Mesodermal cell (in vitro differentiated cells): Measurements from ENCODE around the gene PKP4.
"Not testable (repeated sequence)": the region's sequence is repeated elsewhere in the genome, so short reads cannot be mapped to it uniquely, and the experiment has no call there.

Experiments used
- H3K27ac ChIP-seq: 2 replicates; pipeline ENCODE4 v1.7.0; 2013; ENCODE audit warnings: mild to moderate bottlenecking, low read depth, low read length, moderate library complexity; ENCODE audit not compliant: severe bottlenecking
- H3K36me3 ChIP-seq: 2 replicates; pipeline ENCODE4 v1.7.1; 2013; ENCODE audit warnings: mild to moderate bottlenecking, low read length, moderate library complexity; ENCODE audit not compliant: control insufficient read depth, insufficient read depth
- H3K4me1 ChIP-seq: one replicate; pipeline ENCODE4 v1.7.1; 2013; ENCODE audit warnings: mild to moderate bottlenecking, low read length; ENCODE audit not compliant: insufficient read depth, control insufficient read depth, poor library complexity, severe bottlenecking
- H3K4me3 ChIP-seq: 2 replicates; pipeline ENCODE4 v1.7.0; 2013; ENCODE audit warnings: low read length, control low read depth, mild to moderate bottlenecking; ENCODE audit not compliant: insufficient read depth, poor library complexity, severe bottlenecking; ENCODE audit errors: extremely low read depth
- H3K9me3 ChIP-seq: 2 replicates; pipeline ENCODE4 v1.7.1; 2013; ENCODE audit warnings: mild to moderate bottlenecking, low read length, moderate library complexity; ENCODE audit not compliant: control insufficient read depth
- WGBS, 2 experiments: methylation state at CpG; one replicate each; pipeline ENCODE4 v1.1.5; 2013; ENCODE audit warnings: missing lambda C conversion rate in 2 of 2; ENCODE audit not compliant: insufficient coverage in 2 of 2; 5-methylcytosine and 5-hydroxymethylcytosine counted together

Gene PKP4

DNA sequence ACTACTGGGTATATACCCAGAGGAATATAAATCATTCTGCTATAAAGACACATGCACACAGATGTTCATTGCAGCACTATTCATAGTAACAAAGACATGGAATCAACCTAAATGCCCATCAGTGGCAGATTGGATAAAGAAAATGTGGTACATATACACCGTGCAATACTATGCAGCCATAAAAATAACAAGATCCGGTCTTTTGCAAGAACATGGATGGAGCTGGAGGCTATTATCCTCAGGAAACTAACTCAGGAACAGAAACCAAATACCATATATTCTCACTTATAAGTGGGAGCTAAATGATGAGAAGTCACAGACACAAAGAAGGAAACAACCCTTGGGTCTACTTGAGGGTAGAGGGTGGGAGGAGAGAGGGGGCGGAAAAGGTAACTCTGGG lies 16.5 kb downstream of the PKP4 start:
- not testable (repeated sequence) for H3K9me3 ChIP-seq, H3K4me1 ChIP-seq
- WGBS, 2 experiments = 100% methylated on average over 1 of the region's 3 CpGs; no CpG with 5 or more reads in 1 of the 2 experiments

DNA sequence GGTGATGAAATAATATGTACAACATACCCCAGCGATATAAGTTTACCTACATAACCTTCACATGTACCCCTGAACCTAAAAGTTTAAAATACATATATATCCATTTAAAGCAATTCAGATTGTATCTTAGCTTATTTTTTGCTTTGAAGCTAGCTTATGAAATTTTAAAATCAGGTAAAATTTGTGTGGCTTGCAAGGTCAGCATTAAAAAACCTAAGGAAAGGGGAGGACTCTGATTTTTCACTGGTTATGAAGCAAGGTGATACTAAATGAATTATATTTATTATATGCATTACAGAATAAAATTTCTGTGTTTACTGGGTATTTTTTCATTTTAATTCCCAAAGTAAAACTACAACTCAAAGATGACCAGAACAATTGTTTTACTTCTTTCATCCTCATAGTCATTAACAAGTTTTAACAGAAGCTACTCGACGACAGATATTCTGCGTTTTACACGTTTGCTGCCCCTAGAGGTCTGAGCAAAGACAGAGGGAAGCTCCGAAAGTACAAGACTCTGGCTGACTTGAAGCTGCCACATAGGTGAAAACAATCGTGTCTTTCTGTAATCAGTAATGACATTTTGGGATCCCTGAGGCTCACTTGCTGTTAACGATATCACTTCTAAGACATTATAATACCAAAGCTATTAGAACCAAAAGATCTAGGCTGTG lies 17.1 kb downstream of the PKP4 start:
- Histone ChIP-seq H3K4me1 (no peaks in the 10 kb centered on the region), H3K9me3 (no peaks in the 10 kb centered on the region), H3K36me3 (peaks cover 19% of the 10 kb centered on the region), H3K4me3 (no peak overlapping the region), H3K27ac (no peak overlapping the region)
- 60 to 64% methylated on average over 7 of the region's 8 CpGs for WGBS, 2 experiments

More for the DNA sequence above, 16.5 kb downstream of the PKP4 start:
- H3K4me3 ChIP-seq, H3K27ac ChIP-seq: not testable (repeated sequence)
- peaks cover 19% of the 10 kb centered on the region for H3K36me3 ChIP-seq

- H3K27ac ChIP-seq, H3K4me3 ChIP-seq, H3K9me3 ChIP-seq, H3K4me1 ChIP-seq: not testable (repeated sequence)
- peaks cover 19% of the 10 kb centered on the region for H3K36me3 ChIP-seq
- WGBS, 2 experiments = 86 to 90% methylated on average over 1 to 2 of the region's 3 CpGs
Observed at GRCh38 chr2:158474526-158475011, 17.8 kb downstream of the PKP4 start.

DNA sequence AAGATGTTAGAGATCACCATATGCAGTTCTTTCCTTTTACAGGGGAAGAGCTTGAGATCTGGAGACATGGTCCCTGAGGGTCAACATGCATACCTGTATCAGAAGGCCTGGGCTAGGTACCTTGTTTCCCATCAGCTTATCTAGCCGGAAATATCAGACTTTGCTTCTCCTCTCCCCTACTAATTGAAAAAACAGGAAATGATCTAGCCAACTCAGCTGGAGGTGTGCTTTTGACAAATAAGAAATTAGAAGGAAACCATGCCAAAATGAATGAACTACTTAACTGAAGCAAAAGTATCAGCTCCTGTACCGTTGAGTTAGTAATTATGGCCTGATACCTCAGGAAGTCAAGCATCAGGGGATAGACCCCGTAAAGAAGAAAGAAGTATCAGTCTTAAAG lies 20.4 kb downstream of the PKP4 start:
- Histone ChIP-seq H3K36me3 (peaks cover 3% of the 10 kb centered on the region), H3K4me3 (no peak overlapping the region), H3K27ac (no peak overlapping the region), H3K9me3 (no peaks in the 10 kb centered on the region), H3K4me1 (no peaks in the 10 kb centered on the region)
- WGBS, 2 experiments = 87 to 96% methylated on average over 2 of the region's 3 CpGs

DNA sequence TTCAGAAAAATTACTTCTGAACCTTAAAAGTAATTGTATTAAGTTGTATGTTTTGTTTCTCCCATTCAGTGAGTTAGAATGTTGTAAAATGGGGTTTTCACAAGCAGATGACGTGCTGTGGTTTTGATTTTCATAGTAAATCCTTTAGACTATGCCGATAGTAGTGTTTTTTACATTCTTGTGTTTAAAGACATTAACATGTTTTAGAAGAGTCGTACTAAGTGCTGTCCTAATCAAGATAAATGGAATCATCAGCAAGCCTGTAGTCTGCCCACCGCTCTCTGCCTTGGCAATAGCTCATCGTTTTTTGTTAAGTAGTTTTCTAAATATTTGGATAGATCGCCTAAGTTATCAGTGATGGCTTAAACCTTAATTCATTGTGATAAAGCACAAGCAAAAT lies 21.5 kb downstream of the PKP4 start:
- H3K9me3 ChIP-seq = no peaks in the 10 kb centered on the region
- H3K4me1 ChIP-seq = no peaks in the 10 kb centered on the region
- no peak overlapping the region for H3K27ac ChIP-seq
- H3K4me3 ChIP-seq = no peak overlapping the region
- 92 to 95% methylated on average over 4 to 5 of the region's 6 CpGs for WGBS, 2 experiments
- H3K36me3 ChIP-seq = no peaks in the 10 kb centered on the region

DNA sequence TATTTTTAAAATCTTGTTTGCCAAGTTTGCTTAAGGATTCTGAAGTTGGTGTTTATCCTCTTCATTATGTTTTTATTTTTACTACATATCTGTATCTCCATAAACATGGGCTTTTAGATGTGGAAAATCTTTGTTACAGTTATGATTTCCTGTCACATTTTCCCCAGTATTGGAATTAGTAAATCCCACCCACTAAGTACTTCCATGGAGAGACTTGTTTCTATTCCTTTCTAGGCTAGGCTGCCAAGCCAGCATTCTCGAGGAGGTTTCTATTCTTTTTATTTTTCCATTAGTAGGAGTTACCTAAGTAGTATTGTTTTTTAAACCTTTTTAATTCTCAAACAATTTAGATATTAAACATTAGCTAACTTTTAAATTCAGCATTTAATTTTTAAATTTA lies 22.1 kb downstream of the PKP4 start:
- Histone ChIP-seq H3K36me3 (no peaks in the 10 kb centered on the region), H3K4me1 (no peaks in the 10 kb centered on the region), H3K9me3 (no peaks in the 10 kb centered on the region), H3K4me3 (no peak overlapping the region), H3K27ac (no peak overlapping the region)
- no CpG with 5 or more reads among the region's 1 CpG for WGBS, 2 experiments

GRCh38 chr2:158481116-158481515 lies 24.4 kb downstream of the PKP4 start:
- no peaks in the 10 kb centered on the region for H3K9me3 ChIP-seq
- H3K4me1 ChIP-seq = no peaks in the 10 kb centered on the region
- no peak overlapping the region for H3K27ac ChIP-seq
- H3K4me3 ChIP-seq = no peak overlapping the region
- no peaks in the 10 kb centered on the region for H3K36me3 ChIP-seq
- no CpG with 5 or more reads among the region's 1 CpG for WGBS, 2 experiments

DNA sequence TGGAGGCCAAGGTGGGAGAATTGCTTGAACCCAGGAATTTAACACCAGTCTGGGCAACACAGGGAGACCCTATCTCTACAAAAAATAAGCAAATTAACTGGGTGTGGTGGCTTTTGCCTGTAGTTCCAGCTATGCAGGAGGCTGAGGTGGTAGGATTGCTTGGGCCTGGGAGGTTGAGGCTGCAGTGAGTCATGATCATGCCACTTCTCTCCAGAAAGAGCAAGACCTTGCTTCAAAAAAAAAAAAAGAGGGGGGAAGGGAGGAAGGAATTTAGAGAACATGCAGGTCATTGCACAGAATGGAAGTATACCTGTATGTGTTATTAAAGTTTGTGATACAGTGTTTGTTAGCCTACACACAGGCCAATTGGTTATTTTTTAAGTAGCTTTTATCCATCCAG lies 25.8 kb downstream of the PKP4 start:
- H3K36me3 ChIP-seq = no peaks in the 10 kb centered on the region
- no peak overlapping the region for H3K27ac ChIP-seq
- H3K9me3 ChIP-seq = no peaks in the 10 kb centered on the region
- peaks cover 8% of the 10 kb centered on the region for H3K4me1 ChIP-seq
- no peak overlapping the region for H3K4me3 ChIP-seq

- Histone ChIP-seq H3K36me3 (no peaks in the 10 kb centered on the region), H3K4me1 (peaks cover 18% of the 10 kb centered on the region), H3K27ac (no peak overlapping the region), H3K9me3 (no peaks in the 10 kb centered on the region), H3K4me3 (no peak overlapping the region)
- 86 to 89% methylated on average over 6 to 7 of the region's 8 CpGs for WGBS, 2 experiments
Observed at GRCh38 chr2:158484892-158485556, 28.3 kb downstream of the PKP4 start.

GRCh38 chr2:158486150-158486969 lies 29.6 kb downstream of the PKP4 start:
- 40% methylated on average over 1 of the region's 3 CpGs; no CpG with 5 or more reads in 1 of the 2 experiments for WGBS, 2 experiments
- H3K9me3 ChIP-seq = no peaks in the 10 kb centered on the region
- no peak overlapping the region for H3K27ac ChIP-seq
- no peaks in the 10 kb centered on the region for H3K36me3 ChIP-seq
- H3K4me1 ChIP-seq = peaks cover 20% of the 10 kb centered on the region
- H3K4me3 ChIP-seq = no peak overlapping the region
